ENCODE data around the gene MKNK2. TPM values are rescaled to one million over a fixed set of nuclear protein-coding genes. Genes with fewer than 3 reads are reported as not detected.

The MKNK2 gene
- total and polyA plus RNA-seq, 2 of the 13 experiments (the other 11 are each of a cell fraction or from before 2014, with no cell fraction given) = 44.9 to 112 TPM

- no peaks in the 10 kb centered on the region for H3K9me3 ChIP-seq (ENCODE audit: low read length)
- intact Hi-C loops (cut with micrococcal nuclease; ENCODE audit: unreplicated experiment) (no loop called here), in situ Hi-C loops (cut with HindIII; ENCODE audit: extremely low pct_ligation_motif_present, low pct_unique_long_range_greater_than_20kb) (no loop called here)
- H3K9ac ChIP-seq (ENCODE audit: insufficient read depth, low read depth, low read length) = no peak overlapping the region
- no peaks in the 10 kb centered on the region for H4K20me1 ChIP-seq (ENCODE audit: insufficient read depth, low read length)
- H3K79me2 ChIP-seq (ENCODE audit: insufficient read depth, low read length) = no peaks in the 10 kb centered on the region
- no peak overlapping the region for H2AFZ ChIP-seq (ENCODE audit: low read length)
- ChIA-PET POLR2A (no interaction called here), CTCF (ENCODE audit: low intra/inter-chr PET ratio, low total read pairs) (no interaction called here)
- H3K4me2 ChIP-seq (ENCODE audit: low read depth, low read length) = no peak overlapping the region
- H3K4me1 ChIP-seq (ENCODE audit: insufficient read depth, low read length) = 0 out of 2 replicates have a peak, but pooled peaks cover 8% of the 10 kb centered on the region
- no peaks in the 10 kb centered on the region for H3K27me3 ChIP-seq (ENCODE audit: control insufficient read depth in 1 of 2, insufficient read depth in 2 of 2, low read length in 2 of 2)
- no peak overlapping the region for H3K27ac ChIP-seq (ENCODE audit: extremely low read length, insufficient read depth, low read length)
- BruUV-seq (replicated peaks) = no TSS peak
- H3K4me3 ChIP-seq (replicated peaks in 1 of 3; ENCODE audit: insufficient read depth in 1 of 3, low read depth in 2 of 3, low read length in 3 of 3) = no peak overlapping the region
- FAIRE-seq (no peak), DNase-seq (ENCODE audit: low spot score) (no peak), ATAC-seq (no peak)
- no peak for TF ChIP-seq ZNF33A (CRISPR knock-in tag; IDR thresholded peaks at IDR 0.05; ENCODE audit: borderline replicate concordance)
- no peak for TF ChIP-seq SNAPC5 (CRISPR knock-in tag; IDR thresholded peaks at IDR 0.05; ENCODE audit: borderline replicate concordance)
- no peak for TF ChIP-seq ISL2 (CRISPR knock-in tag; IDR thresholded peaks at IDR 0.05)
- TF ChIP-seq KAT8 (CRISPR knock-in tag; IDR thresholded peaks at IDR 0.05) = no peak
- no peak for TF ChIP-seq ZNF703 (CRISPR knock-in tag; IDR thresholded peaks at IDR 0.05; ENCODE audit: borderline replicate concordance)
- TF ChIP-seq SRSF1 (optimal IDR thresholded peaks at IDR 0.05; ENCODE audit: low read depth, low read length) = no peak
- 92% methylated on average over 15 of the region's 32 CpGs for whole genome bisulfite sequencing (ENCODE audit: low lambda C conversion rate)
- peaks cover 11 to 20% of the 10 kb centered on the region in 2 experiments; a peak in 4 of 5 replicates for H3K36me3 ChIP-seq (replicated peaks in 1 of 2; ENCODE audit: control insufficient read depth in 1 of 2, insufficient read depth in 2 of 2, low read length in 2 of 2)
These were observed 28.2 kb upstream of the MKNK2 start for GRCh38 chr19:2079076-2079864.

Measured in HepG2 (cell line).